Measurements from ENCODE around the gene ATP8A2. TPM values are rescaled to one million over a fixed set of nuclear protein-coding genes. Genes with fewer than 3 reads are reported as not detected.

The ATP8A2 gene
- total and polyA plus RNA-seq, 4 donors, result 0.13 to 0.29 (median 0.24) TPM; not detected in 1

DNA sequence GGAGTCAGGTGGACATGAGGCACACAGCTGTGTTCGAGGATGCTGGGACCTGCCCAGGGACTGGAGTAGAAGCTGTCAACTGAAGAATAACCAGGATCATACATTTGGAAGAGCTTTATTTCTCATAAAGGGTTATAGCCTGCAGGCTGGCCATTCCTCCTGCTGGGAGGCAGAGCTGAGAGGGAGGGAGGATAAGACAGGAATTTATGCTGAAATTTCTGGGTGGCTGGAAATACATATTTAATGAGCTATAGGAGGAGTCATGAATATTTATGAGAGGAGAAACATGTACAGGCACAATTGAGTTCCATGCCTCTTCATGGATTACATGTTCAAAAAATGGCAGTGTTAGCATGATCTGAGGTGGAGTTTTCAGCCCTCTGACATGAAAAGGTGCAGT lies 528.2 kb downstream of the ATP8A2 start:
- intact Hi-C loops (cut with DNase I), result no loop called here
- H3K27ac ChIP-seq (ENCODE audit: low read depth in 1 of 2, low read length in 2 of 2), result no peak overlapping the region
- H3K9me3 ChIP-seq (ENCODE audit: control insufficient read depth, low read length), result peaks cover 1% of the 10 kb centered on the region
- no peak for ATAC-seq (ENCODE audit: low FRiP score)
- H3K36me3 ChIP-seq (ENCODE audit: control insufficient read depth in 1 of 2, insufficient read depth in 2 of 2, low read length in 1 of 2), result no peaks in the 10 kb centered on the region
- no peaks in the 10 kb centered on the region for H3K27me3 ChIP-seq (ENCODE audit: control insufficient read depth in 1 of 2, insufficient read depth in 2 of 2, low read length in 1 of 2)
- H3K4me1 ChIP-seq (ENCODE audit: control insufficient read depth in 1 of 2, insufficient read depth in 2 of 2, low read length in 2 of 2), result no peaks in the 10 kb centered on the region
- DNase-seq, result no peak
- H3K4me3 ChIP-seq (ENCODE audit: low read length in 2 of 2), result no peak overlapping the region
- WGBS, 2 donors, result 73 to 85% methylated on average over 1 of the region's 1 CpG

DNA sequence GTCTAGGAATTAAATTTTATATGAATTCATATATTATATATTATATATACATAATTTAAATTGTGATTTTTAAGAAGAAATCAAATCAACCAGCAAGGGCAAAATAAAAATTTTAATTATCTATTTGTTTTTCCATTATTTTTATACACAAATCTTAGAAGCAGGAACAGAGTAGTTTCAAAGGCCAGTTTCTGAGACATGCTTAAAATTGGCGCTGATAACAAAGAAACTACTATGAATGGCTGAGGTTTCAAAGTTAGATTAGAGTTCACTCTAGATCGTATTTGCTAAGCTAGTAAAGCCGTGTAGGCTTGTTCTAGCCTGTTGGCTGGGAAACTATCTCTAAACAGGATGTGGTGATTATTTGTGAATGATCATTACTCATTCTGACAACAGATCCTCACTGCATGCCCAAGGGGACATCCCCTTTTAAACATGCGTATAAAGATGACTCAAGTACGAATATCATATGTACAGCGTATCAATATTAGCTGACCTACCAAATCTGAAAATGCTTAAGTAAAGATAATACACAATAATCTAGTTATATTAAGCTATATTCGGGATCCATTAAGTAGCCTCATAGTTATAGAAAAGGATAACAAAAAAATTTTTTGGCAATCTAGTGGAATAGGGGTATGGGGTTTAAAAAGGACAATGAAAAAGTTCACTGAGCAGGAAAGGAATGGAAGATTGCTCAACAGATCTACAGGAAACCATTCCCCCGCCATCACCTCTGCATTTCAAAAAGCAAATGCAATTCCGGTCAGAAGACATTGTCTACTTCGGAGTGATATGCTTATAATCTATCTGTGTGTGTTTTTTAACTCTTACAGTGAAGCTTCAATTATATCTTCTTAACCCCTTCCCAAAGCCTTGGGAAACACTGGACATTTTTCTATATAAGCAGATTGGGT lies 529.9 kb downstream of the ATP8A2 start:
- H3K36me3 ChIP-seq (ENCODE audit: control insufficient read depth in 1 of 2, insufficient read depth in 2 of 2, low read length in 1 of 2), result no peaks in the 10 kb centered on the region
- peaks cover 1% of the 10 kb centered on the region for H3K9me3 ChIP-seq (ENCODE audit: control insufficient read depth, low read length)
- H3K27ac ChIP-seq (ENCODE audit: low read depth in 1 of 2, low read length in 2 of 2), result no peak overlapping the region
- ATAC-seq (ENCODE audit: low FRiP score), result no peak
- DNase-seq, result no peak
- no peak overlapping the region for H3K4me3 ChIP-seq (ENCODE audit: low read length in 2 of 2)
- intact Hi-C loops (cut with DNase I), result no loop called here
- H3K27me3 ChIP-seq (ENCODE audit: control insufficient read depth in 1 of 2, insufficient read depth in 2 of 2, low read length in 1 of 2), result no peaks in the 10 kb centered on the region
- no peaks in the 10 kb centered on the region for H3K4me1 ChIP-seq (ENCODE audit: control insufficient read depth in 1 of 2, insufficient read depth in 2 of 2, low read length in 2 of 2)
- WGBS, 2 donors, result 74 to 76% methylated on average over 10 of the region's 10 CpGs

DNA sequence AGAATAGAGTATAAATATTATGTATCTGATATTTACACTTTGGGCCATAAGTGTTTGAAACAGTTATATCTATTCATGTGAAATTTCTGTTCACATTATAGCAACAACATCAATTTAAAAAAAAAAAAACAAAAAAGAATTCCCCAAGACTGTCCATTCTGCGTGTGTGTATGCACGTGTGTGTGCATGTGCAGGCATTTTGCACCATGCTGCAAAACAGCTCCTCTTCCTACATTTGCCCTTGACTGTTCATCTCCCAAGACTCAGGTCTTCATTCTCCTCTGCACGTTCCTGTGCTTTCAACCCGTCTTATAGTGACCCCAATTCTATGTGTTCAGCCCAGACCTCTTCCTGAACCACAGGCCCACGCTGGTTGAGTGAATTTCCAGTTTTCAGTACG lies 530.7 kb downstream of the ATP8A2 start:
- Histone ChIP-seq H3K4me3 (ENCODE audit: low read length in 2 of 2) (no peak overlapping the region), H3K9me3 (ENCODE audit: control insufficient read depth, low read length) (peaks cover 1% of the 10 kb centered on the region), H3K27me3 (ENCODE audit: control insufficient read depth in 1 of 2, insufficient read depth in 2 of 2, low read length in 1 of 2) (no peaks in the 10 kb centered on the region), H3K27ac (ENCODE audit: low read depth in 1 of 2, low read length in 2 of 2) (no peak overlapping the region), H3K36me3 (ENCODE audit: control insufficient read depth in 1 of 2, insufficient read depth in 2 of 2, low read length in 1 of 2) (no peaks in the 10 kb centered on the region), H3K4me1 (ENCODE audit: control insufficient read depth in 1 of 2, insufficient read depth in 2 of 2, low read length in 2 of 2) (no peaks in the 10 kb centered on the region)
- DNase-seq (no peak), ATAC-seq (ENCODE audit: low FRiP score) (no peak)
- 87 to 88% methylated on average over 6 of the region's 6 CpGs for WGBS, 2 donors
- intact Hi-C loops (cut with DNase I), result no loop called here

DNA sequence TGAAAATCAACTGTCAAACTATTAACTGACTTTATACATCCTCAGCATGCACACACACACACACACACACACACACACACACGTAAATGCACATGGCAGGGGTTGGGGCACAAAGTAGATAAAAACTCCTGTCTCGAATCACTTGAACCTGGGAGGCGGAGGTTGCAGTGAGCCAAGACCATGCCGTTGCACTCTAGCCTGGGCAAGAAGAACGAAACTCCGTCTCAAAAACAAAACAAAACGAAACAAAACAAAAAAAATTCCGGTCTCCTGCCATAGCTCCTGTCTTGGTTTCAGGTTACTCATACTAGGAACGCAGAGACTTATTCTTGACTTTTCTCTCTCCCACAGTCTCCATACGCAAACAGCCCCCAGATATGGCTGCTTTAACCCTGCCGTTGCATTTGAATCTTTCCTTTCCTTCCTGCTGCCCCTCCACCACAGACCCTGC lies 531.1 kb downstream of the ATP8A2 start:
- no peaks in the 10 kb centered on the region for H3K36me3 ChIP-seq (ENCODE audit: control insufficient read depth in 1 of 2, insufficient read depth in 2 of 2, low read length in 1 of 2)
- 44 to 45% methylated on average over 11 of the region's 11 CpGs for WGBS, 2 donors
- H3K4me3 ChIP-seq (ENCODE audit: low read length in 2 of 2), result no peak overlapping the region
- no peak overlapping the region for H3K27ac ChIP-seq (ENCODE audit: low read depth in 1 of 2, low read length in 2 of 2)
- intact Hi-C loops (cut with DNase I), result no loop called here
- no peak for ATAC-seq (ENCODE audit: low FRiP score)
- DNase-seq, result no peak
- peaks cover 1% of the 10 kb centered on the region for H3K9me3 ChIP-seq (ENCODE audit: control insufficient read depth, low read length)
- no peaks in the 10 kb centered on the region for H3K27me3 ChIP-seq (ENCODE audit: control insufficient read depth in 1 of 2, insufficient read depth in 2 of 2, low read length in 1 of 2)
- no peaks in the 10 kb centered on the region for H3K4me1 ChIP-seq (ENCODE audit: control insufficient read depth in 1 of 2, insufficient read depth in 2 of 2, low read length in 2 of 2)

DNA sequence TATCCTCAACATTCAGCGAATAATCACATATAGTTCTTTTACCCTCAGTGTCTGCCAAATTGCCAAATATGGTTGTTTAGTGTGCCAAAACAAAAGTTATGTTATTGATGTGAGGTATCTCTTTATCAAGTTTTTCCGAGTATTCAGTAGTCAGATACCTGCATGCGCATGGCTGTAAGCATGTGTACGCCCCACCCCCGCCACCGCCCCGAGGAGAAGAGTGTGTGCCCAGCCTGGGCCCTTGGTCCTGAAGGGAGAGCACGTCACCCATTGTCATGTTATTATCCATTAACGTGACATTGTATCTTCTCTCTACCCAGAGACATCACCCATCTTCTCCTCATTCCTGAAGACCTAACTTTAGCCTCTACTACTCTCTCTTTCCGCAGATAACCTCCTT lies 533.1 kb downstream of the ATP8A2 start:
- H3K9me3 ChIP-seq (ENCODE audit: control insufficient read depth, low read length), result no peaks in the 10 kb centered on the region
- no peak overlapping the region for H3K27ac ChIP-seq (ENCODE audit: low read depth in 1 of 2, low read length in 2 of 2)
- H3K36me3 ChIP-seq (ENCODE audit: control insufficient read depth in 1 of 2, insufficient read depth in 2 of 2, low read length in 1 of 2), result no peaks in the 10 kb centered on the region
- no peak for ATAC-seq (ENCODE audit: low FRiP score)
- H3K4me1 ChIP-seq (ENCODE audit: control insufficient read depth in 1 of 2, insufficient read depth in 2 of 2, low read length in 2 of 2), result no peaks in the 10 kb centered on the region
- no peaks in the 10 kb centered on the region for H3K27me3 ChIP-seq (ENCODE audit: control insufficient read depth in 1 of 2, insufficient read depth in 2 of 2, low read length in 1 of 2)
- intact Hi-C loops (cut with DNase I), result no loop called here
- H3K4me3 ChIP-seq (ENCODE audit: low read length in 2 of 2), result no peak overlapping the region
- WGBS, 2 donors, result 90 to 93% methylated on average over 10 of the region's 10 CpGs
- DNase-seq, result no peak

DNA sequence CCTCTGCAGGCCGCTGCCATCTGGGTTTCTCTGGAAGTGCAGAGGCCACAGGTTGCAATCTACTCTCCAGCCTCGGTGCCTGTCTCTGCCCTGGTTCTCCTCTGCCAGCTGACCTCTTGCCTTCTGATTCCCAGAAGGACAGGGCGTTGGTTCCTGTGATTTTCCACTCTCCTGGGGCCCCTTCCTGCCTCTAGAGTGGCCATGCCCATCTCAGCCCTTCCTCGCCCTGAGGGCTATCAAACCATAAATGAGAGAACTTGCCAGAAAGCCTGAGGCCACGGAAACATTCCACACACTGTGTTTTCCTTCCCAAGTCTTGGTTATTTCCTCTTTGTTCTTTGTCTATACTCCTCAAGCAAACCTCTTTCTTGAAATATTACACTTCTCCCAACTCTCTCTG lies 533.8 kb downstream of the ATP8A2 start:
- intact Hi-C loops (cut with DNase I), result no loop called here
- H3K27ac ChIP-seq (ENCODE audit: low read depth in 1 of 2, low read length in 2 of 2), result no peak overlapping the region
- no peaks in the 10 kb centered on the region for H3K27me3 ChIP-seq (ENCODE audit: control insufficient read depth in 1 of 2, insufficient read depth in 2 of 2, low read length in 1 of 2)
- ATAC-seq (ENCODE audit: low FRiP score) (no peak), DNase-seq (no peak)
- no peaks in the 10 kb centered on the region for H3K9me3 ChIP-seq (ENCODE audit: control insufficient read depth, low read length)
- no peak overlapping the region for H3K4me3 ChIP-seq (ENCODE audit: low read length in 2 of 2)
- 62 to 67% methylated on average over 5 of the region's 5 CpGs for WGBS, 2 donors
- no peaks in the 10 kb centered on the region for H3K4me1 ChIP-seq (ENCODE audit: control insufficient read depth in 1 of 2, insufficient read depth in 2 of 2, low read length in 2 of 2)
- H3K36me3 ChIP-seq (ENCODE audit: control insufficient read depth in 1 of 2, insufficient read depth in 2 of 2, low read length in 1 of 2), result no peaks in the 10 kb centered on the region

DNA sequence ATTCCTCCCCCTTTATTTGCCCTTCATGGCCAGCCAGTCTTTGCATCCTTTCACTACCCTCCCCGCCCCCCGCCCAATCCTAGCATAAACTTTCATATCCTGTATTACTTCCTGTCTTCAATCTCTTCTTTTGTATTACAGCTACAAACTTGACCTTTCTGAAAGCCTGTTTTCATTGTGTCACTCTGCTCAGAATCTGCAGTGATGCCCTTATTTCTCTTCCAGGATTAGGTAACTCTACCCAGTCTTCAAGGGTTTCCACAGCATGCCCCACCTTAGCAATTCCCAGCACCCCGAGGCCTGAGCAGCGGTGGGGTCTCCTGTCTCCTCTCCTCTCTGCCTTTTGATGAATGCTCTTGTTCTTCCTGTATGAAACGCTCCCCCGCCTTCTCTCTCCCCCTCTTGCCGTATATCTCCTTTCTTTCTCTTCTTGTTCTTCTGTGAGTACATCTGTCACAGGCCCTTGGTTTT lies 534.5 kb downstream of the ATP8A2 start:
- no peaks in the 10 kb centered on the region for H3K27me3 ChIP-seq (ENCODE audit: control insufficient read depth in 1 of 2, insufficient read depth in 2 of 2, low read length in 1 of 2)

DNA sequence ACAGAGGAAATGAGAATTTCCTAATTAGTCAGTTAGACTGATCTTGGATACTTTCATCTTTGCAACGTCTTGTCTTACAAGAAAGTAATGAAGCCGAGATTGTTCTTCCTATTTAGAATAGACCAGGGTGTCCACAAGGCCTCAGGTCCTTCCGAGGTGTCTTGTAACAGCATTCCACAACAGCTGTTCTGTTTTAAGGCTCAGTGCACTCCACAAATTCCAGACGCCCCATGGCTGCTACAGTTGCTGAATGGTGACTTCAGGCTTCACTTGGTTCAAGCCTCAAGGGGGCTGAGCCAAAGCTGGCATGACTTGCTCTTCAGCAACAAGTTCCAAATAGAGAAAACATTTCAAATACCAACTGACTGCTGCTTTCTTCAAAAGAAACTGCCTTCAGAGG lies 536.6 kb downstream of the ATP8A2 start:
- Histone ChIP-seq H3K4me3 (ENCODE audit: low read length in 2 of 2) (no peak overlapping the region), H3K27ac (ENCODE audit: low read depth in 1 of 2, low read length in 2 of 2) (no peak overlapping the region), H3K27me3 (ENCODE audit: control insufficient read depth in 1 of 2, insufficient read depth in 2 of 2, low read length in 1 of 2) (no peaks in the 10 kb centered on the region), H3K4me1 (ENCODE audit: control insufficient read depth in 1 of 2, insufficient read depth in 2 of 2, low read length in 2 of 2) (no peaks in the 10 kb centered on the region), H3K36me3 (ENCODE audit: control insufficient read depth in 1 of 2, insufficient read depth in 2 of 2, low read length in 1 of 2) (no peaks in the 10 kb centered on the region), H3K9me3 (ENCODE audit: control insufficient read depth, low read length) (no peaks in the 10 kb centered on the region)
- 56 to 58% methylated on average over 4 of the region's 4 CpGs for WGBS, 2 donors
- no peak for DNase-seq
- intact Hi-C loops (cut with DNase I), result no loop called here
- ATAC-seq (ENCODE audit: low FRiP score), result no peak

More for the DNA sequence above, 534.5 kb downstream of the ATP8A2 start:
- no peak overlapping the region for H3K4me3 ChIP-seq (ENCODE audit: low read length in 2 of 2)
- no peaks in the 10 kb centered on the region for H3K36me3 ChIP-seq (ENCODE audit: control insufficient read depth in 1 of 2, insufficient read depth in 2 of 2, low read length in 1 of 2)
- ATAC-seq (ENCODE audit: low FRiP score) (no peak), DNase-seq (no peak)
- H3K4me1 ChIP-seq (ENCODE audit: control insufficient read depth in 1 of 2, insufficient read depth in 2 of 2, low read length in 2 of 2), result no peaks in the 10 kb centered on the region
- 63 to 69% methylated on average over 7 of the region's 7 CpGs for WGBS, 2 donors
- no peak overlapping the region for H3K27ac ChIP-seq (ENCODE audit: low read depth in 1 of 2, low read length in 2 of 2)
- intact Hi-C loops (cut with DNase I), result no loop called here
- no peaks in the 10 kb centered on the region for H3K9me3 ChIP-seq (ENCODE audit: control insufficient read depth, low read length)

DNA sequence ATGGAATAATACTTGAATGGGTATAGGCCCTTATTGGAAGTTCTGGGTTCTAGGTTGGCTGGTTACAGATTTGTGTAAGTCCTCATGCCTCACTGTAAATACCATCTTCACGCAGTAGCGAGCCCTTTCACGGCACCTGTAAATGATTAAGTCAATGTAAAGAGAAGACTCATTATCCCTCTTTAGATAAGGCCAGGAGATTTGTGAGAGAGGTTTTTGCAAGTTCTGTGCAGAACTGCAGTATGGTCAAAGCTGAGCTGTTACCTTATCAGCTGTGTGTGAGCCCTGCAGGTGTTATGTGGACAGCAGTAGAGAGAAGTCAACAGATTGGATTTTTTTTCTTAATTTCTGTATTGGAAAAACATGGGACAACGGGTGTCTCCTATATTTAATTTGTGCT lies 538.5 kb downstream of the ATP8A2 start:
- DNase-seq (no peak), ATAC-seq (ENCODE audit: low FRiP score) (no peak)
- H3K4me1 ChIP-seq (ENCODE audit: control insufficient read depth in 1 of 2, insufficient read depth in 2 of 2, low read length in 2 of 2), result no peaks in the 10 kb centered on the region
- no peak overlapping the region for H3K27ac ChIP-seq (ENCODE audit: low read depth in 1 of 2, low read length in 2 of 2)
- intact Hi-C loops (cut with DNase I), result no loop called here
- no peaks in the 10 kb centered on the region for H3K9me3 ChIP-seq (ENCODE audit: control insufficient read depth, low read length)
- 83 to 84% methylated on average over 4 of the region's 4 CpGs for WGBS, 2 donors
- no peak overlapping the region for H3K4me3 ChIP-seq (ENCODE audit: low read length in 2 of 2)
- H3K36me3 ChIP-seq (ENCODE audit: control insufficient read depth in 1 of 2, insufficient read depth in 2 of 2, low read length in 1 of 2), result no peaks in the 10 kb centered on the region
- H3K27me3 ChIP-seq (ENCODE audit: control insufficient read depth in 1 of 2, insufficient read depth in 2 of 2, low read length in 1 of 2), result no peaks in the 10 kb centered on the region
